Gastroesophageal sphincter (tissue), 3 donors: ENCODE data around the gene ACTR8.

ENCODE experiments used
- EP300 ChIP-seq: sonication (generic); formaldehyde crosslinking; IDR thresholded peaks from one replicate; pipeline ENCODE4 v1.6.1; 2017; ENCODE audit warnings: antibody characterized with exemption, mild to moderate bottlenecking
- POLR2A ChIP-seq, 2 donors: fragments of 450-650 bp; IDR thresholded peaks; one replicate each; pipeline ENCODE4 v1.6.1; 2017; ENCODE audit warnings: antibody characterized with exemption in 2 of 2, mild to moderate bottlenecking in 2 of 2, moderate library complexity in 1 of 2
- POLR2AphosphoS5 ChIP-seq: sonication (generic); formaldehyde crosslinking; IDR thresholded peaks from one replicate; pipeline ENCODE4 v1.6.1; 2017; ENCODE audit warnings: antibody characterized with exemption
- TF ChIP-seq, protein P1 (sequence below), 4 experiments: fragments of 200-600 bp in 2 of 4; fragments of 450-650 bp in 2 of 4; sonication (generic) in 1 of 4; IDR thresholded peaks; one replicate each; pipeline ENCODE4 v1.5.1; 2017 to 2019; ENCODE audit warnings: antibody characterized with exemption in 4 of 4, mild to moderate bottlenecking in 2 of 4, moderate library complexity in 2 of 4

DNA sequence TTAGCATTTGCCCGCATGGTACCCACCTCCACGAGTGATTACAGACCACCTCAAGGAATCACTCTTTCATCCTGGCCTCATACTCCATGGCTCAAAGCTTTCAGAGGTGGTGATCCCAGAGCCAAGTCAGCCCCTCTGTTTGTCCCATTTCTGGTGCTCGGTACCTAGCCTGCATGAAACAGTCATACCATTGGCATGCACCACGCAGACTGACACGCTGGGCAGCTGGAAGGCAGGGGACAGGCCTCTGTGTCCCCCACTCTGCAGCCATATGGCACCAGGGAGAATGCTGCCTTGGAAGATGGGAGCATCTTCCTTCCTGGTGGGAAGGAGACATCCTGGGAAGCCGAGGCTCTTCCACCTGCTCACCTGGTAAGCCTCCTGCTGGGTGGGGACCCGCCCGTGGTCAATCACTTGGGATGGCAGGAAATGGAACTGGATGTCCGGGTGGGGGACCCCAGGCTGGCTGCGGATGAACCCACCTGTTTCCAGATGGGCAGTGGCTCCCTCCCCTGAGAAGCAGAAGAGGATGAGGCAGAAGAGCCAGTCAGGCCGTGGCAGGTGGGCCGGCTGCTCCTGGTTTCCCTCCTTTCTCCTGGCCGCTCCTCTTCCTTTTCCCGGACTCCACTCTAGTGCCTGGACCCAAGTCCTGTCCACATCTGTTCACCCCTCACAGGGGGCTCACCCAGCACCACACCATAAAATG is 62.6 kb downstream of the ACTR8 start:
- TF ChIP-seq, protein P1, sequence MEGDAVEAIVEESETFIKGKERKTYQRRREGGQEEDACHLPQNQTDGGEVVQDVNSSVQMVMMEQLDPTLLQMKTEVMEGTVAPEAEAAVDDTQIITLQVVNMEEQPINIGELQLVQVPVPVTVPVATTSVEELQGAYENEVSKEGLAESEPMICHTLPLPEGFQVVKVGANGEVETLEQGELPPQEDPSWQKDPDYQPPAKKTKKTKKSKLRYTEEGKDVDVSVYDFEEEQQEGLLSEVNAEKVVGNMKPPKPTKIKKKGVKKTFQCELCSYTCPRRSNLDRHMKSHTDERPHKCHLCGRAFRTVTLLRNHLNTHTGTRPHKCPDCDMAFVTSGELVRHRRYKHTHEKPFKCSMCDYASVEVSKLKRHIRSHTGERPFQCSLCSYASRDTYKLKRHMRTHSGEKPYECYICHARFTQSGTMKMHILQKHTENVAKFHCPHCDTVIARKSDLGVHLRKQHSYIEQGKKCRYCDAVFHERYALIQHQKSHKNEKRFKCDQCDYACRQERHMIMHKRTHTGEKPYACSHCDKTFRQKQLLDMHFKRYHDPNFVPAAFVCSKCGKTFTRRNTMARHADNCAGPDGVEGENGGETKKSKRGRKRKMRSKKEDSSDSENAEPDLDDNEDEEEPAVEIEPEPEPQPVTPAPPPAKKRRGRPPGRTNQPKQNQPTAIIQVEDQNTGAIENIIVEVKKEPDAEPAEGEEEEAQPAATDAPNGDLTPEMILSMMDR (IDR thresholded peaks at IDR 0.05): no peak
- TF ChIP-seq POLR2AphosphoS5 (no peak), POLR2A (IDR thresholded peaks at IDR 0.05) (no peak), EP300 (no peak)
